ENCODE data around the gene MAGI2. TPM values are rescaled to one million over a fixed set of nuclear protein-coding genes. Genes with fewer than 3 reads are reported as not detected.
"Not testable (repeated sequence)": the region's sequence is repeated elsewhere in the genome, so short reads cannot be mapped to it uniquely, and the experiment has no call there.

Gene MAGI2
- total RNA-seq, 2 experiments from 2014 or later = 0.09 to 0.19 TPM

DNA sequence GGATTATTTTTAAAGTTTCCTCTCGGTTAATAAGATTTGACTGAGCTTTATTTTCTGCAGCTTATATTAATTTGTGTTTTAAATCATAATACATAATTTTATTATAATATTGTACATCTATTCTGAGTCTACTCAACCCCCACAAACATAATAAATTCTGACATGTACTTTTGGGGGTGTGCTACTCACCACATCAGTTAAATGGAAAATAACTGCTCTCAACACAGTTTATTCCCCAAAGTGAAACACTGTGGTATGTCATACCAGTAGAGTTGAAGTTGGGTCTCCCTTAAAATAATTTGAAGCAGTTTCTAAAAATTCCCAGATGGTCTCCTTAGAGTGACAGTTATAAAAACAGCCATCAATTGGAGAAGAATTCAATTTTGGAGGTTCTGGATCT is 1191.7 kb downstream of the MAGI2 start:
- CTCF ChIA-PET = no interaction called here
- Mint-ChIP-seq H3K9me3 (ENCODE audit: low read depth) (no peaks in the 10 kb centered on the region), H3K36me3 (no peaks in the 10 kb centered on the region), H3K27me3 (no peaks in the 10 kb centered on the region), H3K4me3 (no peak overlapping the region), H3K27ac (no peak overlapping the region), H3K4me1 (no peaks in the 10 kb centered on the region)
- ATAC-seq (no peak), DNase-seq (no peak)

DNA sequence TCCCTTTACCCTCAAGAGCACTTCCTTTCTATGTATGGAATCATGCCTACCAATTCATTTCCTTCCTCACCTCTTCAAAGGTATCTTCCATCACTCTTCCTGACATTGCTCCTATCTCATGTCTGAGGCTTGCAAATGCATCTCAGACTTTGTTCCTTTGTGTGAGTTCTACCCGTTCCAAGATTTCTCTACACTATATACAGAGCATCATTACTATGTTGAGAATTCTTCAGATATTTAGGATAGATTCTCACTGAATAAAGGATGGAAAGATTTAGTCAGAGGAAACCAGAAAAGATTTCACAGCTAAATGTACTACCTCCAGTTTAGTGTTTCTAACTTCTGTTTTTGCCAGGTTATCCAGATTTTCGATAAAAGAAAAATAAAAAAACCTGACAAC is 1192.2 kb downstream of the MAGI2 start:
- H3K9me3 Mint-ChIP-seq (ENCODE audit: low read depth) = no peaks in the 10 kb centered on the region
- CTCF ChIA-PET = no interaction called here
- H3K27me3 Mint-ChIP-seq = no peaks in the 10 kb centered on the region
- no peak for ATAC-seq
- H3K4me1 Mint-ChIP-seq = no peaks in the 10 kb centered on the region
- DNase-seq = no peak
- no peaks in the 10 kb centered on the region for H3K36me3 Mint-ChIP-seq
- no peak overlapping the region for H3K4me3 Mint-ChIP-seq
- H3K27ac Mint-ChIP-seq = no peak overlapping the region

DNA sequence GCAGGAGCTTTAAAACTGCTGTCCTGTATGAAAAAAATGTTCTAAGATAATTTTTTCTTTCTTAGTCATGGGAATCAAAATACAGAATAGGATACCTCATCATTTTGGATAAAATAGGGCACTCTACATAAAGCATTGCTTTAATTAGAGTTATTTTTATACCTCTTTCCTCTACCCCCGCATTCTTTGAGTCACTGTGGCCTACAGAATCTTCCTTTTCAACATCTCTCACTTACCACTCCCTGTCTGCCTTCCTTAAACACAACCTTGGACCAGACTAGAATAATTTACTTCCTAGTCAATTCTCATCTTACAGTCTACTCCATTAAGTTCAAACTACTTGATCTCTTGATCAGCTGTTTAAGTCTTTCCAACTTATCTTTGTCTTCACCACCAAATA is 1192.6 kb downstream of the MAGI2 start:
- Mint-ChIP-seq H3K4me3 (no peak overlapping the region), H3K36me3 (no peaks in the 10 kb centered on the region), H3K4me1 (no peaks in the 10 kb centered on the region), H3K9me3 (ENCODE audit: low read depth) (no peaks in the 10 kb centered on the region), H3K27me3 (no peaks in the 10 kb centered on the region), H3K27ac (no peak overlapping the region)
- DNase-seq (no peak), ATAC-seq (no peak)
- CTCF ChIA-PET = no interaction called here

DNA sequence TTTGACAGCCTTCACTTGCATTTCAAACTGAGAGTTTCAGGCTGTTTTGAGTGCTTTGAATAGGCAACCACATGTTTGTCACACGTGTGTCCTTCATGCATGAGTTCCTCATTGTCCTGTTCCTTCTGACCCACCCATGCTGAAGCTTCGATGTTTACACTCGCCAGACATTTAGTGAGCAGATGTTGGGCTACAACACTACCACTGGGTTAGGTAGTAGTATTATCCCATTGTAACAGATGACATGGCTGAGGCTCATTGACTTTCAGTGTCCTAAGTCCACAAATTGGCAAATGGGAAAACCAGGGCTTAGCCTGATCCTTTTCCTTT is 1198.8 kb downstream of the MAGI2 start:
- no peak for DNase-seq
- Mint-ChIP-seq H3K9me3 (ENCODE audit: low read depth) (no peaks in the 10 kb centered on the region), H3K27me3 (no peaks in the 10 kb centered on the region), H3K27ac (no peak overlapping the region), H3K4me3 (no peak overlapping the region), H3K36me3 (no peaks in the 10 kb centered on the region), H3K4me1 (no peaks in the 10 kb centered on the region)
- no peak for ATAC-seq
- CTCF ChIA-PET = no interaction called here

DNA sequence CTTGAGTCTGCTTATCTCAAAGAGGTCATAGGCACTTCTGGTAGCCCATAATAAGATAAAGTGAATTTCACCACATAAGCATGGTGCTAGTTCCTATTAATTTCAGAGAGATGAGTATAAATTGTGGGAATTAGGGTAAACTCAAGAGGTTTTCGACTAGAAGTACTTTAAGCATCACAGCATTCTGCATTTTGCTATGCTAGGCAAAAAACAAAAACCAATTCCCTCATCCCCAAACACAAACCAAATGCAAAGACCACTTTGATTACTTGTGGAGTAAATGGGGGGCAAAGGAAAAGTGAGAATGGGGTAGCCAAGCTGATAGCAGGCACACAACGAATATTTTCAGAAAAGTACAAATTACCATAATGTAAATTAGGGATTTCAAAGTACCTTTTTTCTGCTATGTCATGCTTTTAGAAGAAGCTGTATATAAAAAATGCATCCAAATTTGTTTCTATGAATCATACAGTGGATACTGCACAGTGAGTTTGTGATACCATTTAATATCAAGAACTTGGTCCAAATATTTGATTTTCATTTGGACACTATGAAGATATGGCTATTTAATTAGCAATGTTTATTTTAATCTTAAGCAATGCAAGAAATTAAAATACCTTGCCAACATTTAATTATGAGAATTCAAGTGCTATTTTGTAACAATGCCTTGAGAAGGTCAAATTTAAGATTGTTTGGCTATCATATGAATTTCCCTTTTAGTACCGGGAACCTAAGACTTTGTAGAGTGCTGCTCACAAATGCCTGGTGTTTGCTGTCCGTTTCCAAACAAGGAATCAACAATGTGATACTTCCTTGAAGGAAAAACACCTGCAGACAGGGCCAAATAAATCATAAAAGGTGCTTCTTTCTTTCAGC is 1199.4 kb downstream of the MAGI2 start:
- Mint-ChIP-seq H3K27me3 (no peaks in the 10 kb centered on the region), H3K9me3 (ENCODE audit: low read depth) (no peaks in the 10 kb centered on the region), H3K4me1 (no peaks in the 10 kb centered on the region), H3K27ac (no peak overlapping the region), H3K4me3 (no peak overlapping the region), H3K36me3 (no peaks in the 10 kb centered on the region)
- ATAC-seq = no peak
- no peak for DNase-seq
- CTCF ChIA-PET = no interaction called here

DNA sequence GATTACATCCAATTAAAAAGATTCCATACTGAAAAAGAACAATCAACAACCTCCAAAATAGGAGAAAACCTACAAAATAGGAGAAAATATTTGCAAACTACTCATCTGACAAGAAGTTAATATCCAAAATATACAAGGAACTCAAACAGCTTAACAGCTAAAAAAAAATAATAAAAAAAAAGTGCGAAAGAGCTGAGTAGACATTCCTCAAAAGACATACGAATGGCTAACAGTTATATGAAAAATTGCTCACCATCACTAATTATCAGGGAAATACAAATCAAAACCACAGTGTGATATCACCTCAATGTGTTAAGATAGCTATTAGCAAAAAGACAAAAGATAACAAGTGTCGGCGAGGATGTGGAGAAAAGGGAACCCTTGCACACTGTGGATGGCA is 1204.6 kb downstream of the MAGI2 start:
- CTCF ChIA-PET = no interaction called here
- Mint-ChIP-seq H3K27ac (no peak overlapping the region), H3K9me3 (ENCODE audit: low read depth) (no peaks in the 10 kb centered on the region), H3K36me3 (no peaks in the 10 kb centered on the region), H3K27me3 (no peaks in the 10 kb centered on the region), H3K4me3 (no peak overlapping the region), H3K4me1 (no peaks in the 10 kb centered on the region)
- no peak for ATAC-seq
- DNase-seq = no peak

DNA sequence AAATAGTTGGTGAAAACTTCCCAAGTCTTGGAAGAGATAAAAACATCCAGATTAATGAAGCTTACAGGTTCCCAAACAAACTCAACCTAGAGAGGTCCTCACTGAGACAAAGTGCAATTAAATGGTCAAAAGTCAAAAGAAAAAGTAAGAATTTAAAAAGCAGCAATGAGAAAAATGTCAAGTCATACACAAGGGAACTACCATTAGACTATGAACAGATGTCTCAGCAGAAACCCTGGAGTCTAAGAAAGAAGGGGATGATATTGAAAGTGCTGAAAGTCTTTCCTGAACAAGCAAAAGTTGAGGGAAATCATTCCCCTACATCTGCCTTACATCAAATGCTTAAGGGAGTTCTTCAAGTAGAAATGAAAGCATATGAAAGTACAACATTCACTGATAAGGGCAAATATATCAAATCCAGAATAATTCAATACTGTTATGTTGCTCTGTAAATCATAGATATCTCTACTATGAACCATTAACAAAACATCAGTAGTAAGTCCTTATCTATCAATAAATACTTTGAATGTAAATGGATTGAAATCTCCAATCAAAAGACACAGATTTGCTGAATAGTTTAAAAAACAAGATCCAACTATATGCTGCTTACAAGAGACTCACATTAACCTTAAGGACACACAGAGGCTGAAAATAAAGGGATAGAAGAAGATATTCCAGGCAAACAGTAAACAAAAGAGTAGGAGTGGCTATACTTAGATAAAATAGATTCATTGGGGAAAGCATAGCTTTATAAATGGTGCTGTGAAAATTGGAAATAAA is 1205.4 kb downstream of the MAGI2 start:
- no peak overlapping the region for H3K27ac Mint-ChIP-seq
- ATAC-seq (no peak), DNase-seq (no peak)
- no peaks in the 10 kb centered on the region for H3K36me3 Mint-ChIP-seq
- CTCF ChIA-PET = no interaction called here
- no peak overlapping the region for H3K4me3 Mint-ChIP-seq
- H3K4me1 Mint-ChIP-seq = no peaks in the 10 kb centered on the region
- H3K27me3 Mint-ChIP-seq = no peaks in the 10 kb centered on the region
- H3K9me3 Mint-ChIP-seq (ENCODE audit: low read depth) = no peaks in the 10 kb centered on the region

DNA sequence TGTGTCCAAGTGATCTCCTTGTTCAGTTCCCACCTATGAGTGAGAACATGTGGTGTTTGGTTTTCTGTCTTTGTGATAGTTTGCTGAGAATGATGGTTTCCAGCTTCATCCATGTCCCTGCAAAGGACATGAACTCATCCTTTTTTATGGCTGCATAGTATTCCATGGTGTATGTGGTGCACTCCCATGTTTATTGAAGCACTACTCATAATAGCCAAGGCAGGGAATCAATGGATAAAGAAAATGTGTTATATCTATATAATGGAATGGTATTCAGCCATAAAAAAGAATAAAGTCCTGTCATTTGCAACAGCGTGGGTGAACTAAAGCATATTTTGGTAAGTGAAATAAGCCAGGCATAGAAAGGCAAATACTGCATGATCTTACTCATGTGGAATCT is 1213.3 kb downstream of the MAGI2 start:
- H3K27ac Mint-ChIP-seq, H3K27me3 Mint-ChIP-seq, H3K4me3 Mint-ChIP-seq, H3K4me1 Mint-ChIP-seq, DNase-seq, ATAC-seq, H3K36me3 Mint-ChIP-seq, CTCF ChIA-PET: not testable (repeated sequence)
- H3K9me3 Mint-ChIP-seq (ENCODE audit: low read depth) = peaks cover 11% of the 10 kb centered on the region

DNA sequence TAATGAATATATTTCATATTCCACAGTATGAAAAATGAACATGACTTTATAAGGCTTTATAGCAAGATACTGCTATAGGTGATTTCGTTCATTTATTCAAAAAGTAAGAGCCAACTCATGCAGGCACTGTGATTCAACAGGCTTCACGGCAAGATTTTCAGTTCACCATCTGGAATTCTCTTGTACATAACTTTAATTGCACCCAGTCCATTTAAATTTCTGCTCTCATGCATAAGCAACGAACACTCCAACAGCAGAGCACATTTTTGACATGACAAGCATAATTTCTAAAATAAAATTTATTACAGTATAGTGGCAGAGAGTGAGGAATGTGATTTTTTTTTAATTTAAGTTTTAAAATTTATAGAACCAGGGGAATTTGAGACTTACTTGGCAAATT is 1218.8 kb downstream of the MAGI2 start:
- Mint-ChIP-seq H3K4me1 (no peaks in the 10 kb centered on the region), H3K9me3 (ENCODE audit: low read depth) (peaks cover 7% of the 10 kb centered on the region), H3K36me3 (no peaks in the 10 kb centered on the region), H3K27me3 (no peaks in the 10 kb centered on the region), H3K4me3 (no peak overlapping the region), H3K27ac (no peak overlapping the region)
- DNase-seq (no peak), ATAC-seq (no peak)
- CTCF ChIA-PET = no interaction called here

DNA sequence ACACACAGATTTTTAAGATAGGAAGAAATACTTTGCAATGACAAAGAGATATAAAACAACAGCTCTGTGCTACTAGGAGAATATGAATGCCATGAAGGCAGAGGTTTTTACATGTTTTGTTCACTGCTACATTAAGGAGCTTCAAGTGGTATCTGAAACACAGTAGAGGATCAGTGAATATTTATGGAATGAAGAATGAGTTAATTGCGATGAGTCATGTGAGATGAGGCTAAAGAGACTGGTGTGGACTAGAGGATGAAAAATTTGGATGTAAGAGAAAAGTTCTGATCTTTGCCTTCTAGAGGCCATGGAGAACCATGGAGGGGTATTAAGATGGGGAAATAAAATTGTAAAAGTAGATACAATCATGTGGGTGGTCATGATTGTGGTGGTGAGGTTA is 1220.7 kb downstream of the MAGI2 start:
- Mint-ChIP-seq H3K9me3 (ENCODE audit: low read depth) (peaks cover 7% of the 10 kb centered on the region), H3K27ac (no peak overlapping the region), H3K36me3 (no peaks in the 10 kb centered on the region), H3K4me1 (no peaks in the 10 kb centered on the region), H3K27me3 (no peaks in the 10 kb centered on the region), H3K4me3 (no peak overlapping the region)
- CTCF ChIA-PET = no interaction called here
- ATAC-seq (no peak), DNase-seq (no peak)

DNA sequence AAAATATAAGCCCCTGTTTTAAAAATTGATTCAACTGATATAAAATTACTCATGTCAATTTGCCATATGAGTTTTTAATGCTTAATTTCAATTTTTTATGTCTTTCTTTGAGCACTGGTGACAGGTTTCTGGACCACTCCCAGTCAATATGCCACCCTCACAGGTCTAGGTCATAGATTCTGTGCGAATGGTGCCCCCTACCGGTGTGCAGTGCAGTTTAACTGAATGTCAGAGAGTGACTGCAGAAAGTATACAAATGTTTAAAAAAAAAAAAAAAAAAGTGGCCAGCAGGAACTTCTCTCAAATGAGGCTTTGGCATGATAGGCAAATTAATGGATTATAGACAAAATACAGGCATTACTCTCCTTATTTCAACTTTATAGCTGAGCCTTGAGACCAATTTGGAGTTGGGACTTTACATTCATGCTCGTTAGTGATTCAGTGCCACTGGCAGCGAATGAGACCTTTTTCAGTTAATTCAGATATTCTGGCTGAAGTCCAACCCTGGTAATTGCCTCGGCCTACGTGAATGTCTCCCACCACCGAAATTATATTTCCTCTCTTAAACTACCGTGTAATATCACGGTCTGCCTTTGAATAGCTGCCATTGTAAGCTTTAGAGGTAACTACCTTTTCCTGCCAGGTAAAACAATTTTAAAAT is 1227.3 kb downstream of the MAGI2 start:
- ATAC-seq = no peak
- Mint-ChIP-seq H3K36me3 (no peaks in the 10 kb centered on the region), H3K27ac (no peak overlapping the region), H3K4me3 (no peak overlapping the region), H3K4me1 (no peaks in the 10 kb centered on the region), H3K27me3 (no peaks in the 10 kb centered on the region), H3K9me3 (ENCODE audit: low read depth) (no peaks in the 10 kb centered on the region)
- CTCF ChIA-PET = interaction anchor here (0.7 kb wide), 2 partner anchors 206 to 829 kb away, joined by 3 read pairs; no protein-coding TSS in a partner anchor
- DNase-seq = no peak

DNA sequence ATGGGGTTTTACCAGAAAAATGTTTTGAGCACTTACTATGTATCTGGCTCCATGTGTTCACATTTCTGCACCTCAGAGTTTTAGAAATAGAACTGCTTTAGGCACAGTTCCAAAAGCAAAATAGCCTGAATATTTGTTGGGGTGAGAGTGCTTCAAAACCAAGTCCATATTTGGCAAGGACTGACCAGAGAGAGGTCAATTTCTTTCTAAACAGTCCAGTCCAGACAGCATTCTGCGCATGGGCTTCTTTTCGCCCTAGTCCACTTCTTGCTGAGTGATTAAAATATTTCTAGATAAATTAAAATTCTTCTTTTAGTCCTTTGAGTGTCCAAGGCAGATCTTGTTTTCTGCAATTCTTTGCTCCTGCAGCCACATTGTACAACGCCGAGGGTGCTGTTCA is 1227.9 kb downstream of the MAGI2 start:
- DNase-seq = no peak
- CTCF ChIA-PET = interaction anchor here (0.6 kb wide), 1 partner anchor 55 kb away, joined by 3 read pairs; no protein-coding TSS in a partner anchor
- H3K27ac Mint-ChIP-seq = no peak overlapping the region
- no peaks in the 10 kb centered on the region for H3K4me1 Mint-ChIP-seq
- ATAC-seq = no peak
- H3K36me3 Mint-ChIP-seq = no peaks in the 10 kb centered on the region
- no peaks in the 10 kb centered on the region for H3K27me3 Mint-ChIP-seq
- H3K9me3 Mint-ChIP-seq (ENCODE audit: low read depth) = no peaks in the 10 kb centered on the region
- H3K4me3 Mint-ChIP-seq = no peak overlapping the region

DNA sequence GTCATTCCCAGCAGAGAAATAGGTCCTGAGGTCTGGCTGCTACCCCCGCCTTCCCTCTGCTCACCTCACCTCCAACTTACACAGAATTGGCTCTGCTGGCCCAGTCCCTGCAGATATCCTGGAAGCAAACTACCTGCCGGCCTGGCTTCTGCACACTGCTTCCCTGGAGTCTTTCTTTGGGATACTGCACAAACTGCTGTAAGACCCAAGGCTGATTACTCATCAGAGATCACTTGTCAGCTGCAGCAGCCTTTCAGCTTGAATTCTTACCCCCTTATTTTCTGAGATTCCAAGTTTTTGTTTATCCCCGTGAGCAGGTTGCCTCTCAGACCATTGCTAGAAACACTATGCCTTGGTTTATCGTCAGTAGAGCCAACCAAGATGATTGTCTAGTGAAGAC is 1228.5 kb downstream of the MAGI2 start:
- H3K9me3 Mint-ChIP-seq (ENCODE audit: low read depth) = no peaks in the 10 kb centered on the region
- CTCF ChIA-PET = interaction anchor here (0.6 kb wide), 1 partner anchor 56 kb away, joined by 3 read pairs; no protein-coding TSS in a partner anchor
- ATAC-seq (no peak), DNase-seq (no peak)
- H3K36me3 Mint-ChIP-seq = no peaks in the 10 kb centered on the region
- no peak overlapping the region for H3K27ac Mint-ChIP-seq
- H3K27me3 Mint-ChIP-seq = no peaks in the 10 kb centered on the region
- H3K4me1 Mint-ChIP-seq = no peaks in the 10 kb centered on the region
- H3K4me3 Mint-ChIP-seq = no peak overlapping the region

DNA sequence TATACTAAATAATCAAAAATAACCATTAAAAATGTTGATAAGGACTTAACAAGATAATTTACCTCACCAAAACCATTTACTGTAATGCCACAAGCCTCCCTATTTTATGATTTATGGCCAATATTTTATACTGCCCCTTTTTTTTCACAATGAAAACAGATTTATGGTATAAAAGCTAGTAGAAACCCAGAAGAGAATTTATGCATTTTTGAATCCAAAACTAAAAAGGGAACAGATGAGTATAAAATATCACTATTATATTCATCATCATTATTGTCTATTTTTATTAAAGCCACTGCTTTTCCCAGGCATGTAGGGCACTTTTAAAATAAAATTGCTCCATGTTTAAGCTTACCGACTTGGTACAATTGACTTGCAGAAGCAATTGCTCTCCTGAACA is 1229.9 kb downstream of the MAGI2 start:
- Mint-ChIP-seq H3K9me3 (ENCODE audit: low read depth) (no peaks in the 10 kb centered on the region), H3K27me3 (no peaks in the 10 kb centered on the region), H3K4me1 (no peaks in the 10 kb centered on the region), H3K36me3 (no peaks in the 10 kb centered on the region), H3K4me3 (no peak overlapping the region), H3K27ac (no peak overlapping the region)
- ATAC-seq (no peak), DNase-seq (no peak)
- CTCF ChIA-PET = no interaction called here

Measured in activated CD8-positive, alpha-beta memory T cell treated with anti-CD3 and anti-CD28 coated beads, Interleukin-2, amount 10 ng/mL, durations not matched to agents 7 days and 5 days (primary cell).